ENCODE measurements around the gene KARS1. TPM values are rescaled to one million over a fixed set of nuclear protein-coding genes. Genes with fewer than 3 reads are reported as not detected.

Gene KARS1
- 169 and 172 TPM in 2 replicates for total RNA-seq (2014; rRNA removed; shearing (Covaris generic))
- 134 and 137 TPM in 2 replicates for polyA plus RNA-seq (2014; cell fraction: nucleus; rRNA removed)

DNA sequence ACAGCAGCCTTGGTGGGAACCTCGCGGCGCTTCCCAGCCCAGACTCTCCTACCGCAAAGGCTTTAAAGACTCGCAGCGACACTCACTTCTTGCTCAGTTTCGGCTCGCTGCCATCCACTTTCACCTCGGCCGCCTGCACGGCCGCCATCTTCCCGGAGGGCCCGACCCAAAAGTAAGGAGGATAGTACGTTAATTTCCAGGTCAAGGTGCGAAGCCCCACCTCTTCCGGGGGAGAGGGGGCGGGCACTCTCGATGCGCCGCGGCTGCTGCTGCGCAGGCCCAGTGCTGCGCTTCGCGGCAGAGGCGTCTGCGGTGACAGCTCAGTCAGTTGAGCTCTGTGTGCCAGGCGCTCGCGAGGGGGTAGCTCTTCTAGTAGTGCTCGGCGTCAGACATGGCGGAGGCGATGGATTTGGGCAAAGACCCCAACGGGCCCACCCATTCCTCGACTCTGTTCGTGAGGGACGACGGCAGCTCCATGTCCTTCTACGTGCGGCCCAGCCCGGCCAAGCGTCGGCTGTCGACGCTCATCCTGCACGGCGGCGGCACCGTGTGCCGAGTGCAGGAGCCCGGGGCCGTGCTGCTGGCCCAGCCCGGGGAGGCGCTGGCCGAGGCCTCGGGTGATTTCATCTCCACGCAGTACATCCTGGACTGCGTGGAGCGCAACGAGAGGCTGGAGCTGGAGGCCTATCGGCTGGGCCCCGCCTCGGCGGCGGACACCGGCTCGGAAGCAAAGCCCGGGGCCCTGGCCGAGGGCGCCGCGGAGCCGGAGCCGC lies at the start of gene KARS1, which contains the start of gene TERF2IP:
TSS of gene KARS1 (minus strand) at position 174 of the 773 bp plus-strand sequence. CDS start at position 148, 26 bp downstream.
TSS of gene TERF2IP (plus strand) at position 282 of the 773 bp plus-strand sequence. CDS start at position 392, 110 bp downstream.
- peak; percentile 86 for DNase-seq (ENCODE audit: extremely low read depth, low read depth)

- DNase-seq (ENCODE audit: extremely low read depth, low read depth) = peak; percentile 1
Observed at GRCh38 chr16:75695708-75696107, 48.2 kb upstream of the KARS1 start.

GRCh38 chr16:75687361-75687760 lies 39.9 kb upstream of the KARS1 start:
- no peak for DNase-seq (ENCODE audit: extremely low read depth, low read depth)

GRCh38 chr16:75682308-75682707 lies 34.8 kb upstream of the KARS1 start:
- no peak for DNase-seq (ENCODE audit: extremely low read depth, low read depth)

GRCh38 chr16:75679366-75679765 lies 31.9 kb upstream of the KARS1 start:
- no peak for DNase-seq (ENCODE audit: extremely low read depth, low read depth)

- no peak for DNase-seq (ENCODE audit: extremely low read depth, low read depth)
Observed at GRCh38 chr16:75676909-75677308, 29.4 kb upstream of the KARS1 start, which contains the start of gene CPHXL2. Gene CPHXL2 (minus strand): TSS chr16:75677009. CDS start chr16:75676999, 10 bp downstream.

- no peak for DNase-seq (ENCODE audit: extremely low read depth, low read depth)
Observed at GRCh38 chr16:75667503-75667902, 20.0 kb upstream of the KARS1 start.

GRCh38 chr16:75660726-75661302 lies 13.3 kb upstream of the KARS1 start:
- no peak for DNase-seq (ENCODE audit: extremely low read depth, low read depth)

GRCh38 chr16:75660321-75660720 lies 12.9 kb upstream of the KARS1 start:
- DNase-seq (ENCODE audit: extremely low read depth, low read depth) = no peak

- no peak for DNase-seq (ENCODE audit: extremely low read depth, low read depth)
Observed at GRCh38 chr16:75658175-75658574, 10.7 kb upstream of the KARS1 start.

- no peak for DNase-seq (ENCODE audit: extremely low read depth, low read depth)
Observed at GRCh38 chr16:75653922-75654321, 6.5 kb upstream of the KARS1 start.

DNA sequence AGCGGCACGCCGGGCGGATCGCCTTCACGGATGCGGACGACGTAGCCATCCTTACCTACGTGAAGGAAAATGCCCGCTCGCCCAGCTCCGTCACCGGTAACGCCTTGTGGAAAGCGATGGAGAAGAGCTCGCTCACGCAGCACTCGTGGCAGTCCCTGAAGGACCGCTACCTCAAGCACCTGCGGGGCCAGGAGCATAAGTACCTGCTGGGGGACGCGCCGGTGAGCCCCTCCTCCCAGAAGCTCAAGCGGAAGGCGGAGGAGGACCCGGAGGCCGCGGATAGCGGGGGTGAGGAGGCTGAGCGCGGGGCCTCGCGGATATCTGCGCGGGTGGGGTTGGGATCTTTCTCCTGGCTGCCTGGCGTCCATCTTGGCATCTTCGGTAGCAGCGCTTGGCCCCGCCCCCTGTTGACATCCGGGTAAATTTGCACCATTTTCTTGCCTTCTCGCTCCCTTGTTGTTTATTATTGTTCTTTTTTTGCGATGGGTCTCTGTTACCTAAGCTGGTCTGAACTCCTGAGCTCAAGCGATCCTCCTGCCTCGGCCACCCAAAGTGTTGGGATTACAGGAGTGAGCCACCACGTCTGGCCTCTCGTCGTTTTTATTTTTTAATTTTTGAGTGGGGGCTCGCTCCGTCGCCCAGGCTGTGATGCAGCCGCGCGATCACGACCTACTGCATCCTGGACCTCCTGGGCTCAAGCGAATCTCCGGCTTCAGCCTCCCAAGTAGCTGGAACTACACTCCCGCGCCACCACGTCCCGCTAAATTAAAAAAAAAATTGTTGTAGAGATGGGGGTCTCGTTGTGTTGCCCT lies 1.0 kb upstream of the KARS1 start:
- DNase-seq (ENCODE audit: extremely low read depth, low read depth) = peak; percentile 45

GRCh38 chr16:75647112-75647491 lies 363 bp downstream of the KARS1 start:
- no peak for DNase-seq (ENCODE audit: extremely low read depth, low read depth)

GRCh38 chr16:75644240-75645012 lies 3.0 kb downstream of the KARS1 start:
- DNase-seq (ENCODE audit: extremely low read depth, low read depth) = no peak

GRCh38 chr16:75640598-75640997 lies 6.9 kb downstream of the KARS1 start:
- DNase-seq (ENCODE audit: extremely low read depth, low read depth) = no peak

GRCh38 chr16:75635036-75635435 lies 12.4 kb downstream of the KARS1 start:
- DNase-seq (ENCODE audit: extremely low read depth, low read depth) = no peak

DNA sequence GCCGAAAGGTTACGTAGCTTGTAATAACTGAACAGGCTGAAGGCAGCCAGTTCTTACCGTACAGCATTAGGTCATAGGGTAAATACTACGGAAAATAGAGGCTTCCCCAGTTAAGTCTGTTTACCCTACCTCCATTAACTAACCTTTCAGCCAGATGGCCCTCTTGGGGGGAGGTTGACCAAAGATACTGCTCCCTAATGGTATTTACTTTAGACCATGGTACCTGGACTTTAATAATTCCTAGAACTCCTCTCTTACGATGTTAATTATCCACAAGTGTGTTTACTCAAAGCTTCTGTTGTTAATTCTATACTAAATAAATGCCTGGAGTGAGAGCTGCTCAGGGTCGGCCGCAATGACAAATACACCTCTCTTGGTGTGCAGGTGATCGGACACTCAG lies 14.6 kb downstream of the KARS1 start:
- no peak for DNase-seq (ENCODE audit: extremely low read depth, low read depth)

GRCh38 chr16:75630052-75630451 lies 17.4 kb downstream of the KARS1 start:
- no peak for DNase-seq (ENCODE audit: extremely low read depth, low read depth)

DNA sequence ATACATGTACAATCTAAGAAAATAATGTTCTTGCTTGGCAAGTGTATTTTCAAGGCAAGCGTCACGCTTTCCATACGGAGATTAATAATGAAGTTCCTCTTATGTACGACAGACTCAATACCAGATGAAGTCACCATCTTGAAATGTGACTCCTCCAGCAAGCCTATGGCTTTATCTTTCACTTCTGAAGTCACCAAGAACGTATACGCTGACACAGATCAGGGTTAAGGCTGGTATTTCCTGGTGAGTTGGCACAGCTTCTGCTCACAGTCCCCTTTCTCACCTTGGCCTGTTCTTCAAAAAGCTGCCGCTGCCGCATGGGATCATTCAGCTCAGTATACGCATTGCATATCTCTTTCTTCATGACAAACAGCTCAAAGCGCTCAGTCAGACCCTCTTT lies 18.3 kb downstream of the KARS1 start:
- DNase-seq (ENCODE audit: extremely low read depth, low read depth) = no peak

DNA sequence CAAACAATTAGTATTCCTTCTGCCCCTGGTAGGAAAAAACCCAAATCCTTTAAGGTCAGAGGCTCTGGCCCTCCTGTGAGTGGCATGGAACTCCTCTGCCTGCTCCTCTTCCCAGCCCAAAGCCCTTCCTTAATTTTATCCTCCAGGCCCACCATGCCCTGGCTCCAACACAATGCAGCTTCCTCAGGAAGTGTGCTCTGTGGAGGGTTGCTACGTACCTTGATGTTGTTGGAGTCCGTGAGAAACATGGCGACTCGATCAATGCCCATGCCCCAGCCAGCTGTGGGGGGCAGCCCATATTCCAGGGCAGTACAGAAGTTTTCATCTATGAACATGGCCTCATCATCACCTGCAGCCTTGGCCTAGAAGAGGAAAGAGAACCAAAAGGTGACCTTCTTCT lies 19.1 kb downstream of the KARS1 start:
- DNase-seq (ENCODE audit: extremely low read depth, low read depth) = no peak
